Activated CD8-positive, alpha-beta memory T cell treated with anti-CD3 and anti-CD28 coated beads, Interleukin-2, amount 50 U/mL, for 1 hour (primary cell): ENCODE measurements around the gene EEF2.

Experiments
- DNase-seq: peaks from one replicate; pipeline ENCODE4 v3.0.0-alpha.2; 2020; ENCODE audit errors: extremely low read depth

The EEF2 gene

DNA sequence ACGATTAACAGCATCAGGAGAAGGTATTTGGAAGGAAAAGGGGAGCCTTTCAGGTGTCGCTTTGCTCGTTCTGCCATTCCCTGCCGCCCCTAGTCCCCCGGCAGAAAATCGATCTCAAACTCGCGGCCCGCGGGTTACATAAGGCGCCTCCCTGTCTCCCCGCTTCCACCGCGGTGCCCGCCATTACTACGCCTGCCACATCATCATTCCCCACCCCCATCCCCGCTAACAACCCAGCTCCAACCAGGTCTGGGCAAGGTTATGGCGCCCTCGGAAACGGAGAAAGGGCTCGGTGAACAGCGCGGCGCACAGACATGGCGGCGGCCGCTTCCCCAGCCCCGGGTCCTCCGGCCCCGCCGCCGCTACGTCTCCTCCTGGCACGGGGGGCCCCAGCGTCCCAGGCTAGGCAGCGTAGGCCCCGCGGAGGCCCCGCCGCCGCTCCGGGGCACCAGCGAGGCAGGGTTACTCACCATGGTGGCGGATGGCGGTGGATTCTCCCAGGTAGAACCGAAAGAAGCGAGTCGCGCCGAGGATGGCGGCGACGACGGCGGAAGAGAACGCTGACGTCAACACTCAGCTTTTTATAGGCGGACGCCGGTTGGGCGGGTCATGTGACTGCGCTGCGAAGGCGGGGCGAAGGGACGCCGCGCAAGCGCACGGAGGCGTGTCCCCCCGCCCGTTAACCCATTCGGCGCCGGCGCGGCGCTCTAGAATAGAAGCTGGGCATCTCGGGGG lies at the start of gene EEF2:
Gene EEF2, minus strand, starts transcription at position 556 of the 735 bp plus-strand sequence. Its CDS starts 83 bp downstream, at position 473.
- peak; percentile 86 for DNase-seq

DNA sequence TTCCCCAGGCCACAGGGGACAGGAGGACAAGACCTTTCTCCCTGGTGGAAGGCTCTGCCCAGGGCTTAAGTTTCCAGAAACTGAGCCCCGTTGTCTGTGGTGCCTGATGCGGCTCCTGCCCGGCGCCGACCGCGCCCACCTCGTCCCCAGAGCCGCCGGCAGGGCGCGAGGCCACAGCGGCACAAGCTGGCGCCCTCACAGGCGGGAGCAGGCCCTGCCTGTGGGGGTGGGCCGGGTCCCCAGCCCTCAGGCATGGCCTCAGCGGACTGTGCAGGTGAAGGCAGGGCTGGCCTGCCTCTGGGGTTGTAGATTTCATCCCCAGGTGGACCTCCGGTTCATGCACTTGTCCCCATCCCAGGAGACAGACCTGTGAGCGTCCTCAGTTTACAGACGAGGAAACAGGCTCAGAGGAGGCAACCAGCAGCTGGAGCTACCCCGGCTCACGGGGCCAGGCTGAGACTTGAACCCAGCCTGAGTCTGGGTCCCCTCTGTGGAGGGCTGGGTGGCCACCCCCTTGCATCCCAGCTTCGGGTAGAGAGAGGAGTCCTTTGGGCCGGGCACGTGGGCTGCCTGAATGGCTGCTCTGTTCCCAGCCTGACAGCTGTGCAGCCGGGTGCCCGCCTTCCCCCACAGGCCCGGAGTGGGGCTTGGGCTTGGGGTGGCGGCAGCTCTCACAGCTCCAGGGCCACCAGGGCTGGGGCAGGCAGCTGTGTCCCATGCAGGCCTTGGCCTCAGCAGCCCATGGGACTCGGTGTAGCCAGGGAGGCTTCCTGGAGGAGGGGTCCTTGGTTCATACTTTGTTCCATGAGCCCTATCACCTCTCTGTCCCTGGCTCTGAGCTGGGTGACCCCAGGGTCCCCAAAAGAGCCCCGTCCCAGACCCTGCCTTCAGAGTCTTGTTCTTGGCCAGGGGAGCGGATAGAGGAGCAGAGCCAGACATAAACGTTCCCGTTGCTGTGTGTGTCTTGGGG lies 49.1 kb upstream of the EEF2 start:
- DNase-seq, result no peak

DNA sequence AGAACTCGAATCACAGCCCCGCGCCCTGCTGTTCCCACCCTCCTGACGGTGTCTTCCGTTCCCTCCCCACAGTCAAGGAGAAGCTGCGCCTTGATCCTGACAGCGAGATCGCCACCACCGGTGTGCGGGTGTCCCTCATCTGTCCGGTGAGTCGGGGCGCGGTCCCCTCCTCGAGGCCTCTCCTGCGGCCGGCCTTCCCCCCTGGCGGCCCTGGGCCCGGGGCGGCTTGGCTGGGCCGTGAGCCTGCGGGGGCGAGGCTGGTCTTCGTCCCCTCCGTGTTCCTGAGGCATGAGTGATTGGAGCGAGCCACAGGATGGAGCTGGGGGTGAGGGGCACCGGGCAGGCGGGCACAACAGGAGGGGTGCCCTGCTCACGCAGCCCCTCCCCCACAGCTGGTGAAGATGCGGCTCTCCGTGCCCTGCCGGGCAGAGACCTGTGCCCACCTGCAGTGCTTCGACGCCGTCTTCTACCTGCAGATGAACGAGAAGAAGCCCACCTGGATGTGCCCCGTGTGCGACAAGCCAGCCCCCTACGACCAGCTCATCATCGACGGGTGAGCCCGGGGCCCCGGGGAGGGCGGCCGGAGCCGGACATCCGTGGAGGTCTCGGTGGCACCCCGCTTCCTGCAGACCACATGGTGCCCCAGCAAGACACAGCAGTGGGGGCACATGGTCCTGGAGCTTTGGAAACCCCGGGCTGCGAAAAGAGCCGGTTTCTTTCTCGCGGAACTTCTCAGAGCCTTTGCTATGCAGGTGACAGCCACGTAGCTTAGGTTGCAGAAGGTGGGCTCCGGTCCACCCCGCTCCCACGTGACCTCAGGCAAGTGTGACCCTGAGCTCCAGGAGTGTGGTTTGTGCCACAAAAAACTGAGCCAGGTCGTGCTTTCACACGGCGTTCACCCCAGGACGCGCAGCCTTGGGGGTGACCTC lies 48.0 kb upstream of the EEF2 start:
- DNase-seq, result no peak

DNA sequence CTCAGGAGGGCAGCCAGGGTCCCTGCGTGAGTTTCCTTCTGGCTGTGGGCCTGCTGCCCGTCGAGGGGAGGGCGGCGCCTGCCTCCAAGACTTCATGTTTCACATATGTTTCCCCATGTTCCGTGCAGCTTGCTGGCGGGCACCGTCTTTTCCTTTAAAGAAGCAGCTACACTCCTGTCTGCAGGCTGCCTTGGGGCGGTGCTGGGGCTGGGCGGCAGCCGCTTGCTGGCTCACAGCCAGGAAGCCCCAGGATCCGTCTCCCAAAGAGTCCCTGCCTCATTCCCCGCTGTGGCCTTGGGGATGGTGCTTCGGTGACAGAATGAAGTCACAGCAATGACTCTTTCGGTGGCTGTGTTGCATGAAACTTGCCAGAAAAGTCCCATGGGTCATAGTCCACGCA lies 47.2 kb upstream of the EEF2 start:
- no peak for DNase-seq

DNA sequence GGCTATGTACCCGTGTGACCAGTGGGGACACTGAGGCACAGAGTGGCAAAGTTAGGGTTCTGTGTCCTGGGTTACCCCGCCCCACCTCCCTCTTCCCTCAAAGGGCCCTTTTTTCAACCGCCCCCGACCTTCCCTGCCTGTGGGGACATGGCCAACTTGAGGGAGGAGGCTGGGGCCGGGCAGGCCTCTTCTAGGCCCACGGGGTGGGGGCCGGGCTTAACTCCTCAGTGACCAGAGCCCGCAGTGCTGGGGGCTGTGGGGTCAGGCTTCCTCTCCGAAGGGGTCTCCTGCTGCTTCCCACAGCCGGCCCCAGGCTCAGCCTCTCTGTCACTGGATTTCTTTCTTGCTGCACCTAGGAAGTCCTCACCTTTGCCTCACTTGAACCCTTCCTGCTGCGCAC lies 46.2 kb upstream of the EEF2 start:
- no peak for DNase-seq

DNA sequence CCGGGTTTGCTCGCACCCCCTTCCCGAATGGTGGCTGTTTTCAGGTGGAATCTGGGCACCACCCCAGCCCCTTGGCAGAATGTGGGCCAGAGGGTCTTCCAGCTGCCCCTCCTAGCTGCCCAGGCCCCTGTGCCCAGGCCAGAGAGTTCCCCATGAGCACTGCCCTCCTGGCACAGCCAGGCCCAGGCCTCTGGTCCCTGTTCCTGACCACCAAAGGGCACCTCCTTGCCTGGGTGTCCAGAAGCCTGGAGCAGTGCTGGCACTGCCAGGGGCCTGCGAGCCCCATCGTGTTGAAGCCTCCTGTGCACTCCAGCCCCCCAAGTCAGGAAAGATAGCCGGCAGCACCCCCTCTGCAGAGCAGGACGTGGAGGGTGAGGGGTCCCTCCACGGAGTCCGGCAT lies 45.7 kb upstream of the EEF2 start:
- no peak for DNase-seq

DNA sequence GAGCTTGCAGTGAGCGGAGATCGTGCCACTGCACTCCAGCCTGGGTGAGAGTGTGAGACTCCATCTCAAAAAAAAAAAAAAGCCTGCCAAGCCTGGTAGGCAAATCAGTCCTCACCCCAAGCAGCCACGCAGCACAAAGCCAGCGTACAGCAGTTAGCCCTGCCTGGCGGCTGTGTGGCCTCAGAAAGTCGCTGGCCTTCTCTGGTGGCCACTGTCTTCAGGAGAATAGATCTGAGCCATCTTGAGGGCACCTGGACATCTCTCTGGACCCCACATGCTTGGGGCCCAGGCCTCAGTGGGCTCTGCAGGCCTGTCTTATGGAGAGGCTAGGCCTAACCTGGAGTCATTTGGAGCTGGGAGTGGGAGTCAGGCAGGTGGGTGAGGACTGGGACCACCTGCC lies 45.3 kb upstream of the EEF2 start:
- DNase-seq, result no peak

DNA sequence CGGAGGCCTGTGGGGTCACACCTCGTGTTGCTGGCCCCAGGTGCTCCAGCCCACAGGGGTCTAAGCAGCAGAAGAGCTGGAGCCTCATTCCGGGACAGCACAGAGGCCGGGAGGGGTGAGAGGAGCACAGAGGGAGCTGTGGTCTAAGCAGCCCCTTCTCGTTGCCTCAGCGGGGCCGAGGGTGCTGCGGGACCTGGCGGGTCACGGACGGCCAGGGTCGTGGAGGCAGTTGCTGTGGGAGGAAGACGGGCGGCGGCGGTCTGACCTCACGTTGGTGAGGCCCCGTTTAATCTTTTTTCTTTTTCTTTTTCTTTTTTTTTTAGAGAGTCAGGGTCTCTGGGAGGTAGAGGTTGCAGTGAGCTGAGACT lies 44.0 kb upstream of the EEF2 start:
- no peak for DNase-seq

DNA sequence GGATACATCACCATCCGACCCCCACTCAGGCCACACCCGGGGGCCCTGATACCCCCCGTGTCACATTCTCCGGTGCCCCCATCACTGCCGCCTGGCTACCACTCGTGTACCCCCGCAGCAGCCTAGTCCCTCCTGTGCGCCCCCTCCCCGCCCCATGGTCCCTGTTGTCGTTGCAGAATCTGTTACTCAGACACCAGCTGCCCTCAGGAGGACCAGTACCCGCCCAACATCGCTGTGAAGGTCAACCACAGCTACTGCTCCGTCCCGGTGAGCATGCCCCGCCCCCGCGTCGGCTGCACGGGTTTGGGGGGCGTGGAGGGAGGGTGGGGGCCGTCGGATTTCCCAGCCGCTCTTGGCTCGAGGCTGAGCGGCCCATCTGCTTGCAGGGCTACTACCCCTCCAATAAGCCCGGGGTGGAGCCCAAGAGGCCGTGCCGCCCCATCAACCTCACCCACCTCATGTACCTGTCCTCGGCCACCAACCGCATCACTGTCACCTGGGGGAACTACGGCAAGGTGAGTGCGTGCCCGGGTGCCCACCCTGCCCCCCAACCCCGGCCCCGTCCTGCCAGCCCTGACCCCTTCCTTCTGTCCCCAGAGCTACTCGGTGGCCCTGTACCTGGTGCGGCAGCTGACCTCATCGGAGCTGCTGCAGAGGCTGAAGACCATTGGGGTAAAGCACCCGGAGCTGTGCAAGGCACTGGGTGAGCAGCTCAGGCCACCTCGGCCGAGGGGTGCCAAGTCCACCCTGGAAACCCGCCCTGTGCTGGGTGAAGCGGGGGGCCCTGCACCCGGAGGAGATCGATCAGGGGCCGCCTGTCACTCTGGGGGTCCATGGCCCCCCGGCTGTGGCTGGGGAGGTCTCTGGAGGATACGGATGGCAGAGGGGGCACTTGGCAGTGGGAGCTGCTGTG lies 43.3 kb upstream of the EEF2 start:
- no peak for DNase-seq

DNA sequence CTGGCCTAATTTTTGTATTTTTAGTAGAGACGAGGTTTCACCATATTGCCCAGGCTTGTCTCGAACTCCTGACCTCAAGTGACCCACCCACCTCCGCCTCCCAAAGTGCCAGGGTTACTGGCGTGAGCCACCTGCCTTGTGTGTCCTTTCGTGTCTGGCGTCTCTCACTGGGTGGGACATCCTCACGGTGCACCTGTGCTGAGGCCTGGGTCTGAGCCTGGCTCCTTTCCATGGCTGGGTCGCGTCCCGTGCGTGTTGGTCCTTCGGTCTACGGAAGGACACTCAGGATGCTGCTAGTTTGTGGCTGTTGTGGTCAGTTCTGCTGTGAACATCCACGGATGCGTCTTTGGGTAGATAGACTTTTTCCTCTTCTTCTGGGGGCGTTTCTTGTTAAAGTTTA lies 41.9 kb upstream of the EEF2 start:
- DNase-seq, result no peak

DNA sequence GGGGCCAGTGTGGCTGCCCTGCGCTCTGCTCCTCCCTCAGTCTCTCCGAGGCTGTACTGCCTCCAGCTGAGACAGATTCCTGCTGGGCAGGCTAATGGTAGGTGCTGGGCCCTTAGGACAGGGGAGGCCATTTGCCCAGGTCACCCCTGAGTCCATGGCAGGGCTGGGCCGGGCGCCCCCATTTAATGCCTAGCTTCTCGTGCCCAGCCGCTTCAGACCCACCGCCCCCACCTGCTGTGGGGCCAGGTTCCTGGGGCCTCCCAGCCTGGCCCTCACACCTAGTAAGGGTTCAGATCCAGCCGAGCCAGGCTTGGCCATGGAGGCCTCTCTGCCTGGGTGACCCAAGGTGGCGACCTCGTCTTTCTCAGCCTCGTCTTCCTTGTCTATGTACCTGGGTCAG lies 40.1 kb upstream of the EEF2 start:
- no peak for DNase-seq

DNA sequence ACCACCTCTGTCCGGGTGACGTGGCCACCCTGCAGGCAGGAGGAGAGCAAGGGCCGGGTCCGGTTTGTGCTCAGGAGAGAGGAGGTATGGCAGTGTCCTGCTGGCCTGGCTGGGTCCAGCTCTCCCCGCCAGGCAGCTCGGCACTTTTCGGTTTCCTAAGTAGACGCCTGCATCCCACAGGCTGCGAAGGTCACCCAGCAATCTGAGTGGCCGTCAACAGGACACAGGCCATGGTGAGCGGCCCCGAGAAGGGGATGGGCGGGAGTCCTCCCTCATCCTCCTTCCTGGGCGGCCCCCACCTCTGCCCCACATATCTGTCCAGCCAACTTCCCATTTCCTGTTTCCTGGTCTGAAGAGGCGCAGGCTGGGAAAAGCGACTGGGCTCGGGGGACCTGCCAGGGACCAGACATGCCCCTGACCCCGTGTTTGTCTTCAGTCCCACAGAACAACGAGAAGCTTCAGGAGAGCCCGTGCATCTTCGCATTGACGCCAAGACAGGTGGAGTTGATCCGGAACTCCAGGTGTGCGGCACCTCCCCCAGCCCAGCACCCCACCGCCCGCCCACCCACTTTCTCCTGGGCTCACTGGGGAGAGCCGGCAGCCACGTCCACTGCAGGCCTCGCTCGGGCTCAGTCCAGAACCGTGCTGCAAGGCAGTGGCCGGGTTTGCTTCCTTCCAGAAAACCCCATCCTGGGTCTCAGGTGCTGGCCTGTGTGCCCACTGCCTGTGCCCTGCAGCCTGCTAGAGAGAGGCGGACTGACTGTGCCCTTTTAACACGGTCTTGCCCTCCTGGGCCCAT lies 38.5 kb upstream of the EEF2 start:
- DNase-seq, result no peak

DNA sequence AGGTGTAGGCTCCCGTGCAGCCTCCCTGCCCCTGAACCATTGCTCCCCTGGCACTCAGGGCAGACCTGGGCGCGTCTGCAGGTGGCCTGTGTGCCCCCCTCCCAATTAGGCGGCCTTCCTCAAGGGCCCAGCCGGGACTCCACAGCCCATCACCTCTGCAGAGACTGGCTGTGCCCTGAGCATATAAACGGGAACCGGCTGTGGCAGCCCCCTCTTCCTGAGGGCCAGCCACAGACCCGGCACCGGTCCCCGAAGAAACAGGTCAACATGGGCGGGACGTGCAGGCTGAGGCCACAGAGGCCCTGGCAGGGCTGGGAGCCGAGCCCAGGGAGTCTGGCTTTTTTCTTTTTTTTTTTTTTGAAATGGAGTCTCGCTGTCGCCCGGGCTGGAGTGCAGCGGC lies 34.3 kb upstream of the EEF2 start:
- no peak for DNase-seq

DNA sequence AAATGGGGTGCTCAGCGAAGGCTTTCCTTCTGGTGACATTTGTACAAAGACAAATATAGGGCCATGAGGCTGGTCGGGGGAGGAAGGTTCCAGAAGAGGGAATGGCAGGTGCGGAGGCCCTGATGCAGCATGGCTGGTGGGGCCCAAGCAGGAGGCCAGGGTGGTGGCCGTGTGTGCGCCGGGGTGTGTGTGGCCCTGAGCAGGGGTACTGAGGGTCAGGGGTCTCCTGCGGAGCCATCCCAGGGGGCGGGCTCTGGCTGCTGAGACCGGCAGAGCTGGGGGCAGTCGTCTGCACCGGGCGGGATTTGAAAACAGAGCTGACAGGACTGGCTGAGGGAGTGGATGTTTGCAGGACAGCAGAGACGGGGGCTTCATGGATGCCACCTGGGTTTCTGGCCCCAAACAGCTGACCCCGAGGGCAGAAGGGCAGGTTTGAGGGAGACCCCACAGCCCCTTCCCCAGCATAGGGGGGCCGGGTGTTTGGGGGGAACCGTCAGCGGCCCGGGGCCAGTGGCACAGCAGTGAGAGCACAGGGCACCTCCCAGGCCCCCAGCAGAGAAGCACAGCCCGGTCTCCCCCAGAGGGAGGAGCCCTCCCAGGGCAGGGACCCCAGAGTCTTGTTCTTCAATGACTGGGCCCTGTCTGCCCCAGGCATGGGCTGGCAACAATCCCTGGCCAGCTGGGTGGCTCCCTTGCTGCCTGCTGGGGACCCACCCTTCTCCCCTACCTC lies 33.7 kb upstream of the EEF2 start:
- no peak for DNase-seq

DNA sequence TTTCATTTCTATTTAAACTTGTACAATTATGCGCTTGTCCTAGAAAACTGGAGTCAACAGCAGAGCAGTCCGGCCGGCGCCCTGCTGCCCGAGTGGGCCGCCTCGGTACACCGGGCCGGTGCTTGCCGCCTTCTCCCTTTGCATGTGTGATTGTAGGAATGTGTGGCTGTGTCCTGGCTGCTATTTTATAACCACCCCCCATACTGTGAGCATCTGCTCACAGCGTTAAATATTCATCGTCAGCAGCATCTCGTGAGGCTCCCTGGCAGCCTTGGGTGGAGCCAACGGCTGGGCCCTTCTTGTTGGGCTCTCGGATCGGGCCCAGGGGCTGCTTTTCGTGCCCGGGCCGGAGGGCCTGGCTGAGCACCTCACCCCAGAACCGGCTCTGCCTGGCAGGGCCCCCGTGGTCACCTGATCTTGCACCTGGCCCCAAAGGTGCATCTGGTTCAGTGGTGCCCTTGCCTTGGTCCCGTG lies 32.9 kb upstream of the EEF2 start:
- no peak for DNase-seq

DNA sequence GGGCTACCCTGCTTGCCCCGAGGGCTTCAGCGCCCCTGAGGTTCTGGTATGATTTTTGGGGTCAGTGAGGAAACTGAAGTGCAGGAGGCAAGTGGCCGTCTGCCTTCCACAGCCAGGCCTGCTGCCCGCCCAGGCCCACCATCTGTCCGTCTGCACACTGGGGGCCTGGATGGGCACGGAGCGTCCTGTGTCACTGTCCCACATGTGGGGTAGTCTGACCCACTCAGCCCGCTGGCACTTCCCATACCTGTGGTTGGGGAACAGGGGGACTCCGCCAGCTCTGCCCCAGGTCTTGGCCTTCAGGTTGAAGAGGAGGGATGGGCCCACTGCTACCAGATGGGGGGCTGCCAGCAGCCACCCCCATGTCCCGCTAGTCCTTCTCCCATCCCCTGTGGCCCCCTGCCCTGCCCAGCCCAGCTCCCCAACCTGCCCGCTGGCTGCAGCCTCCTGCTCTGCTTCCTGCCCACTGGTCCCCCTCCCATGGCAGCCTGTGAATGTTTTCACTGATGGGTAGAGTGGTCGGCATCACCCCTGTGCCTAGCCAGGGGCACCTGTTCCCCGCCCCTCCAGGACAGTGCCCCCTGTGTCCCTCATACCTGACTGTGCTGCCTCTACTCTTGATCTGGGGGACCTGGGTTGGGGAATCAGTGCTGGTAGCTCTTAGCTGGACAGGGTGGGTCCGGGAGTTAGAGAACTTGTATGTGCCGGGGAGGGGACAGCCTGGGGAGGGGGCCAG lies 31.8 kb upstream of the EEF2 start:
- no peak for DNase-seq

DNA sequence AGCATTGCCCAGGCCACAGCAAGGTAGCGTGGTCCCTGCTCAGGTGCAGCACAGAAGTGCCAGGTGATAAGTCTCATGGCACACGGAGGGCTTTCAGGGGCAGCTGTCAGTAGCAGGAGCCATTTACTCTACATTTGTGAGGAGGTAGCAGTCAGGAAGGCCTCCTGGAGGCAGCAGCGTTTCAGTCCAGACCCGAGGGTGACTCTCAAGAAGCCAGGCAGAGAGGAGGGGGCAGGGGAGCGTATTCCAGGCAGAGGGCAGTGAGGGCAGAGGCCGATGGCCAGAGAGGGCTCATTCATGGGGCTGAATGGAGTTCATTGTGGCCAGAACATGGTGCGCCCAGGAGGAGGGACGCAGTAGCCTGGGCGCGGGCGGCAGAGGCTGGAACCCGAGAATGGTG lies 31.2 kb upstream of the EEF2 start:
- no peak for DNase-seq

DNA sequence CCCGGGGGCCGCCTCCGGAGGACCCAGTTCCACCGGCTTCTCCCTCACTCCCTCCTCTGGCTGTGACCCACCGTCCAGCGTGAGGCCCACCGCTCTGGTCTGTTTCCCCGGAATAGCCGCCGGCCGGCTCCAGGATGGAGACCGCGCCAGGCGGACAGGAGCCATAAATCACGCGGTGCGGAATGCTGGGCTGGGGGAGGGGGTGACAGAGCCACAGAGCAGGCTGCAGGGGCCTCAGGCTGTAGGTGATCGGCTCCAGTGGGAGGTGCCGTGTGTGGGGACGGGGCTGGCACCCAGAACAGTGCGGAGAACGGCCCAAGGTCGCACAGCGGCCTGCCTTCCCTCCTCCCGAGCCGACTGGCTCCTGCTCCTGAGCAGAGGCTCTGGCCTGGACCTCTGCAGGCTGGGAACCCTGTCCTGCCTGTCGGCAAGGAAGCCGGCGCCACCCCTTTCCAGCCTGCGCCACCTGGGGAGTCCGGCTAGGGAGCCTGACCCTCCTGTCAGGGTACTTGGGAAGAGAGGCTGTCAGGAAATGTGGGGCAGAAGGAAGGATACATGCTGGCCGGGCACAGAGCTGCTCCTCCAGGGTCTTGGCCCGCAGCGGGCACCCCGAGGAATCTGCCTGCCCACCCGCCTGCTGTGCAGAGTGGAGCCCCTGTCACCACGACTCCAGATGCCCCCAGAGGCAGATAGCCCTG lies 30.6 kb upstream of the EEF2 start:
- no peak for DNase-seq
